HTR-8/SVneo (cell line): Measurements from ENCODE around the gene NXN.
"Not testable (repeated sequence)": the region's sequence is repeated elsewhere in the genome, so short reads cannot be mapped to it uniquely, and the experiment has no call there.

Experiments used
- DNase-seq: peaks from one replicate; pipeline ENCODE4 v3.0.0; 2011; ENCODE audit warnings: low spot score, mixed read lengths; ENCODE audit not compliant: insufficient read length
- FAIRE-seq: peaks from 2 replicates; lab custom pipeline; 2011; peaks lifted over from hg19 to GRCh38; lab: Jason Lieb, UNC

NXN gene

DNA sequence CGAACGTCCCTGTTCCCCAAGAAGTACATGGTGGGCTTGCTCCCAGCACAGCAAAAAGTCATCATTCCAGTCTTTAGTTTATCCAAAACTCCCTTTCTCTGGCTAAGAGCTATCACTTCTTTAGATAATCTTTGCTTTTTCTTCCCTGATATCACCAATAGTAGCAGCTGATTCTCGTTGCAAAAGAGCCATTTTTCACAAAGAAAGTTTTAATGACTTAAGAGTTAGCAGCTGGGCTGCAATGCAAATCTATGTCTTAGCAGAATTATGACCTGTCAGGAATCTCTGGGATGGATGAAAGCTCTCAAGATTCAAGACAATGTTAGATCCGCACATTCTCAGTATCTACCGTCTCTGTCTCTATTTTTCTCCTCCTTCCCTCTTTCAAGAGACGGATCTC lies 53.8 kb downstream of the NXN start:
- no peak for DNase-seq
- FAIRE-seq, result no peak

DNA sequence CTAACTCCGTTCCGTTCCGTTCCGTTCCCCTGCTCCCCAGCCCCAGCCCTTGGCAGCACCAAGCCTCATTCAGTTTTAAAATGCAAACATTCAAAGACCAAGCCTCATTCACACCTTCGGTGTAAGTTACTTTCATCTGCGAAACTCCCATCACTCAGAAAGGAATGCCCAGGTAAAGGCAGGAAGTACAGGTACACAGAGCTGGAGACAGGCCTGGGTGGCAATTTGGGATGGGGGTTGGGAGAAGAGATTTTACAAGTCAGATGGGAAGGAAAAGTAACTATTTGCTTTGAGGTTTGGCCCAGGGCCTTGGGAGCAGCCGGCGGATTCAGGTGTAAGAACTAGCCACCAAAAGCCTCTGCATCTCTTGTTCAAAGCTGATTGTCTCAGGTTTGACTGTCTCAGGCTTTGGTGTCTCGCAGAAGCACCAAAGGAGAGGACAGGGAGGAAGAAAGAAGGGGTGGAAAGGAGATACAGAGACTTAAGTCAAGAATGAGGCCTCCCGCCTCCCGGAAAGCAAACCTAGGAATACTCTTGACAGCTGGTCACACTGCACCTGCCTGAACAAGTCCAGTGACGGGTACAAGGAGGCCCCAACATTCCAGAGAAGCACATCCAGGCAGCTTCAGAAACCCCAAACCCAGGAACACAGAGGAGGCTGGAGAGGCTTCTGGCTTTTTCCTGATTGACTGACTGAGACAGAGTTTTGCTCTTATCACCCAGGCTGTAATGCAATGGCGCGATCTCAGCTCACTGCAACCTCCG lies 54.7 kb downstream of the NXN start:
- FAIRE-seq (peak; percentile 38), DNase-seq (no peak)

DNA sequence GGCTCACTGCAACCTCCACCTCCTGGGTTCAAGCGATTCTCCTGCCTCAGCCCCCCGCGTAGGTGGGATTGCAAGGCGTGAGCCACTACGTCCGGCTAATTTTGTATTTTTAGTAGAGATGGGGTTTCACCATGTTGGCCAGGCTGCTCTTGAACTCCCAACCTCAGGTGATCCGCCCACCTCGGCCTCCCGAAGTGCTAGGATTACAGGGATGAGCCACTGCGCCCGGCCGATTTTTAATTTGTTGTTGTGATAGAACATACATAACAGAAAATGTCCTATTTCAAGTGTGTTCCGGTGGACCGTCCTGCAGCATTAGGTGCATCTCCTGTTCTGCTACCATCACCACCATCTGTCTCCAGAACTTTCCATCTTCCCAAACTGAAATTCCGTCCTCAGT lies 55.3 kb downstream of the NXN start:
- not testable (repeated sequence) for DNase-seq, FAIRE-seq

DNA sequence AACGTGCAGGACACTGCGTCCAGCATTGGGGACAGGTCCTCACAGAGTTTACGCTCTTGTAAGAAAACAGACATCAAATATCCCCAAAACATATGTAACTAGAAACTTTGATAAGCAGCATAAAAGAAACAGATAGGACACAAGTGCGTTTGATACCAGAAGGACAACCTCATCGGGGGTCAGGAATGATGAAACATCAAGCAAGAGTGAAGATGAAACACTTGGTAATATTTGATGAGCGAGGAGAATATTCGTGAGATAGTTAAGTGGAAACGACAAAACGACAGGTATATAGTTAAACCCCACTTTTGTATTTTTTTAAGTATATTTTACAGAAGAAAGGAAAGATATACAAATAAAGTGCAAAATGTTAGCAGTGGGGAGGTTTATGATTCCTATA lies 55.9 kb downstream of the NXN start:
- no peak for DNase-seq
- no peak for FAIRE-seq

DNA sequence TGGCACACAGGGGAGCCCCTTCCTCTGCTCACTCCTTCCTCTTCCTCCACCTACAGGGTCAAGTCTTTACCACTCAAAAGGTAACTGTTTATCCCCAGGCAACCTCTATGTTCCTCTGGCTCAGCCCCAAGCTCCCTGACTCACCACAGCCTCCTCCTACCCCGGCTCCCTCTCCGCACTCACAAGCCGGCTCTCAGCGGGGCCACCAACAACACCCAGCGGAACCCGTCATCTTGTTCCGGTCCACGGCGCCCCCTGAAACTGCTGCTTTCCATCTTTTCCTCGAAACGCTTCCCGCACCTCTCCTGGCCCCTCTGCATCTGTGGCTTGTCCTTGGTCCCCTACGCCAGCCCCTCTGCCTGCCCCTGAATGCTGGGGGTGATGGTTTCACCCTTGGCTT lies 58.4 kb downstream of the NXN start:
- no peak for FAIRE-seq
- DNase-seq, result no peak

DNA sequence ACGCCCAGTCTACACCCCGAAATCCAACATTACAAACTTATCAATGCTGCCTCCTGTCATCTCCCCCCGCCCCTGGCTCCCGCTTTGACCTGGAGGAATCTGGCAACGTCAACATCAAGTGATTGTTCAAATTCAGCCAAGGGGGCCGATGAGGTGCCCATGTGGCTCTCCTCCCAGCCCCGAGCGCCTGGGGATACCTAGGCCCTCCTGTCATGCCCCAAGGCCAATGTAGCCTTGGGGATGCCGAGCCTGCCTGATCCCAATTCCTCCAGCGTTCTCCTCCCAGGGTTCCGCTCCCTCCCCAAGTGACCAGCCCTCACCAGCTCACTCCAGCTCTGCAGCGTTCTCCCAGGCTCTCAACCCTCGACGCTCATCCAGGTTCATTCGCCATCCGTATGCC lies 59.4 kb downstream of the NXN start:
- no peak for DNase-seq
- FAIRE-seq, result no peak

DNA sequence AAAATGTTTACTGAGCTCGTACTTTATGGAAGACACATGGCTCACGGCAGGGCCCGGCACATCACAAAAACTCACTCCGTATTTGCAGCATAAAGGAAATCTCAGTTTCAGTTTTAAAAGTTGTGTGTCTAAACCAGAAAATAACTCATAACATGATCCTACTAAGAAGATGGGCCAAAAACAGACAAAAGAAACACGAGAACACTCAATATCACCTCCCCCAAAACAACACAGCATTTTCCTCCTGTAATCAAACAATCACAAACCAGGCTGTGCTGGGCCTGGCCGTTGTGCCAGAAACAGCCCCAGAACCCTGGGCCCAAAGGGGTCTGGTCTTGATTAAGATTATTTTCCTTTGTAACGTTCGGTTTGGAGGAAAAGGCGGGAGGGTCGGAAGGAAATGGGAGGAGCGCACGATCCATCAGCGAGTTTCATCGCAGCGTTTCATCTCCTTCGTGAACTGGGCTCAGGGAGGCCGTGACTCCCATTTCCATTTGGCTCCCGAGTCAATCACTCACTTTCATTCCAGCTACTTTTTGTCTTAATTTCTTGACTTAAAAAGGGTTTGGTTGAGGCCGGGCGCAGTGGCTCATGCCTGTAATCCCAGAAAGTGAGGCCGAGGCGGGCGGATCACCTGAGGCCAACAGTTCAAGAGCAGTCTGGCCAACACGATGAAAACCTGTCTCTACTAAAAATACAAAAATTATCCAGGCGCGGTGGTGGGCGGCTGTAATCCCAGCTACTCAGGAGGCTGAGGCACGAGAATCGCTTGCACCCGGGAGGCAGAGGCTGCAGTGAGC lies 61.4 kb downstream of the NXN start:
- peak; percentile 51 for FAIRE-seq
- DNase-seq, result no peak

DNA sequence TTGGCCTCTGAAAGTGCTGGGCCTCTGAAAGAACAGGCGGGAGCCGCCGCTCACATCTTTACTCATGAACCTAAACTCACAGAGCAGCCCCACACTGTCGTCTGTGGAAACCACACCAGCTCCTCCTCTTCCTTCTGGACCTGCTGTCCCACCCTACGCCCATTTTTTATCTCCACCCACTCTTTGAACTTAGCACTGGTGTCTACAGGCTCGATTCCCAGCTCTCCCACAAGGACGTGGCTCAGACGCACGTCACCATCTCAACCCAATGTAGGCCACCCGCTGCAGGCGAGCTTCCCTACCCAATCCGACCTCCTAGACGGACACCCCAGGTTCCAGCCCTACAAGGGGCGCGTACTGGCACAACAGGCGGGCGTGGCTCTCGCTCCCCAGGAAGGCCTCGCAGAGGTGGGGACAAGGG lies 62.2 kb downstream of the NXN start:
- FAIRE-seq, result no peak
- DNase-seq, result no peak

DNA sequence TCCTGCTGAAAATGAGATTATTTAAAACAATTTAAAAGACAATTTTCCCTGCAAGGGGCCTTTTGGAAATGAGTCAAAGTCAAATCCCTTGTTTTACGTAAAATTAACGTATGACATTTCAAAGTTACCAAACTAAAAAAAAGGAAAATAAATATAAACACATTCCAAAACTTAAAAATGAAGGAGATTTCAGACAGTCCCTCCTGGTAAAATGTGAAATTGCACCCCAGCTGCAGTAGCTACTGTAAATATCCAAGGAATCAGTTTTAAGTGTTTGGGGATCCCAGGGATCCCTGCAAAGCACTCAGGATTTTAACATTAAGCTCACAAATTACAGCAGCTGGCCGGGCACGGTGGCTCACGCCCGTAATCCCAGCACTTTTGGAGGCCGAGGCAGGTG lies 63.3 kb downstream of the NXN start:
- DNase-seq (no peak), FAIRE-seq (no peak)

DNA sequence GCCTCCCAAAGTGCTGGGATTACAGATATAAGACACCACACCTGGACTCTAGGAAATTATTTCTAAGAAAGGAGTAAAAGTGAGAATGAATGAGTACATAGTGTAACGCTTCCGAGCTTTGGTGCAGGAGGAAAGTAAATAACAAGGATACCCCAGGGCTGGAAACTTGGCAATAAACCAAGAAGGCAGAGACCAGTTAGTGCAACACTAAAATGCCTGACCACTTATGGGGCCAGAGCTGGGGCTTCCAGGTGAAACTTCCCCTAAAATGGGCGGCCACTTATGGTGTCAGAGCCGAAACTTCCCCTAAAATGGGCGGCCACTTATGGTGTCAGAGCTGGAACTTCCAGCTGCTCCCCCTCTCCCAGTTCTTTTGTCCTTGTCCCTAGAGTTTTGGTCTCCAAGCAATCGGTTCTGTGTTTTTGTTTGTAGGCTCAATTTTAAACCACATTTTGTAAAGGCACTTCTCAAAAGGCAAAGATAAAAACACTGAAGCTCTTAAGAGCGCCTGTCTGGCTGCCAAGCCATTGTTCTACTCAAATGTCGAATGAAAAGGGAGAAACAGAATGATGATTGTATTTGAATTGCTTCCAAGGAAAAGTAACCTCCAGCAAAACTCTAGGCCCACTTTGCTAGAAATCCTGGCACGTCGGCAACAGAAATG lies 63.9 kb downstream of the NXN start:
- DNase-seq (no peak), FAIRE-seq (no peak)

DNA sequence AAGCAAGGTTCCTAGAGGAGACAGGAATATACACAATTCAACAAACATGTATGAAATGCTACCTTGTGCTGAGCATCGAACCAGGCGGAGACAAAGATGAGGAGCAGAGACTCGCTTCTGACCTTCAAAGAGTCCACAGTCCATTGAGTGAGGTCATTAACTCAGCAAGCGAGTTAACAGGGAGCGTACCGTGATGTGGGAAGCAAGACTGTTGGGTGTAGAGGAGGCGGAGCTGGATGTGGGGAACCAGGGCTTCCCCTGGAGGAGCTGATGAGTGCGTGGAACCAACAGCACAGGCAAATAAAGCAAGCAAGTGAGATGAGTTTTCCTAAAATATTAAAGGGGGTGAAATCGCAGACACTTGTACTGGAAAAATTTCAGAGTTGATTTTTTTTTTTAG lies 65.0 kb downstream of the NXN start:
- DNase-seq (no peak), FAIRE-seq (no peak)

DNA sequence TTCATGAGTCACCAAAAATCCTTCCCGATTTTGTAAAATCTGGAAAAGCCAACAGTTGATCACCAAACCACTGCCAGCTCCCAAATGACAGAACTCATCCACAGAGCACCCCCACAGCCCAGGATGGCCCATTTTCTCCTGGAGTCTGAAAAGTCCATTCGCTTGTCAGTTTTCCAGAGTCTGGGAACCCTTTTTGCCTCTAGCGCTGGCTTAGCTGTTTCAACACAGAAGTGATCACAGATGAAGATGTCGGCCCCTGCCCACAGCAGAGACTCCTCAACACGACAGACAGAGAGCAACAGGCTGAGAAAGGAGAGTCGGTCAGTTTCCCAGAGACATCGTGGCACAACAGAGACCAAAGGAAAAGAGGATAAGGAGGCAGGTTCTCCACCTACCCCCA lies 66.4 kb downstream of the NXN start:
- no peak for DNase-seq
- FAIRE-seq, result no peak

DNA sequence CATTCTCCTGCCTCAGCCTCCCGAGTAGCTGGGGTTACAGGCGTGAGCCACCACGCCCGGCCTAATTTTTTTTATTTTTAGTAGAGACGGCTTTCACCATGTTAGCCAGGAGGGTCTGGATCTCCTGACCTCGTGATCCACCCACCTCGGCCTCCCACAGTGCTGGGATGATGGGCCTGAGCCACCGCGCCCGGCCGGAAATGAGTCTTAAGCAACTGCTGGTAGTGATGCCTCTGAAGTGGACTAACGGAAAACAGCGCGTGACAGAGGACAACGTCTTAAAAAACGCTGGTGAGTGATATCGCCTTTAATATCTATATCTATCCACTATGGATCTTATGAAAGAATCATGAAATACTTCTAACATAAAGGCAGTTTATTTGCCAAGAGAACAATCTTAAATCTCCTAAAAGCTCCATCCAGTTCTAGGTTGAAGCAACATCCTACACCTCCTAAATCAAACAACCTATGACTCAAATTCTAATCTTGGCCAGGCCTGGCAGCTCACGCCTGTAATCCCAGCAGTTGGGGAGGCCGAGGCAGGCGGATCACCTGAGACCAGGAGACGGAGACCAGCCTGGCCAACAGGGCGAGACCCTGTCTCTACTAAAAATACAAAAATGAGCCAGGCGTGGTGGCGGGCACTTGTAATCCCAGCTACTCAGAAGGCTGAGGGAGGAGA lies 69.8 kb downstream of the NXN start:
- DNase-seq (no peak), FAIRE-seq (no peak)

DNA sequence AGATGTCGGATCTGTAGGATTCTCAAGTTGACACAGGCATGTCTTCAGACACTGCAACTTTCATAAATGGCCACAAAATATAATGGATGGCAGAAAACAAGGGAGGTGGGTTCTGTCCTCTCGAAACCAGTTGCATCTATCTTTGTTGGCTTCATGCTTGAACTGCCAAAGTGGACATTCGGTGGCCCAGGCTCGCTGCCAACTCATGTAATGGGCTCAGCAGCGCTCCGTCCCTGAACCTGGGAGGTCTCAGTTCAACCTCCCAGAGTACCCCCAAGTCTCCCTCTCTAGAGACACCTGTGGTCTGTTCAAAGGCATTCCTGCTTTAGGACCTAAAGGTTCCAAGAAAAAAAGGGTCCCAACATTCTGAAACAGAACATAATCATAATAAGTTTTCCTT lies 71.9 kb downstream of the NXN start:
- DNase-seq (no peak), FAIRE-seq (no peak)

DNA sequence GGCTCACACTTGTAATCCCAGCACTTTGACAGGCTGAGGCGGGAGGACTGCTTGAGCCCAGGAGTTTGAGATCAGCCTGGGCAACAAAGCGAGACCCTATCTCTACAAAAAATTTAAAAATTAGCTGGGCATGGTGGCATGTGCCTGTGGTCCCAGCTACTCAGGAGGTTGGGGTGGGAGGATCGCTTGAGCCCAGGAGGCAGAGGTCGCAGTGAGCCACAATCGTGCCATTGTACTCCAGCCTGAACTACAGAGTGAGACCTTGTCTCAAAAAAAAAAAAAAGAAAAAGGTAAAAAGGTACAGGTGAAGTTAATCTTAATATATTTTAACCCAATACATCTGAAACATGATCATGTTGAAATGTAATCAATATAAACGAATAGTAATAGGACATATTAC lies 73.9 kb downstream of the NXN start:
- DNase-seq, FAIRE-seq: not testable (repeated sequence)

DNA sequence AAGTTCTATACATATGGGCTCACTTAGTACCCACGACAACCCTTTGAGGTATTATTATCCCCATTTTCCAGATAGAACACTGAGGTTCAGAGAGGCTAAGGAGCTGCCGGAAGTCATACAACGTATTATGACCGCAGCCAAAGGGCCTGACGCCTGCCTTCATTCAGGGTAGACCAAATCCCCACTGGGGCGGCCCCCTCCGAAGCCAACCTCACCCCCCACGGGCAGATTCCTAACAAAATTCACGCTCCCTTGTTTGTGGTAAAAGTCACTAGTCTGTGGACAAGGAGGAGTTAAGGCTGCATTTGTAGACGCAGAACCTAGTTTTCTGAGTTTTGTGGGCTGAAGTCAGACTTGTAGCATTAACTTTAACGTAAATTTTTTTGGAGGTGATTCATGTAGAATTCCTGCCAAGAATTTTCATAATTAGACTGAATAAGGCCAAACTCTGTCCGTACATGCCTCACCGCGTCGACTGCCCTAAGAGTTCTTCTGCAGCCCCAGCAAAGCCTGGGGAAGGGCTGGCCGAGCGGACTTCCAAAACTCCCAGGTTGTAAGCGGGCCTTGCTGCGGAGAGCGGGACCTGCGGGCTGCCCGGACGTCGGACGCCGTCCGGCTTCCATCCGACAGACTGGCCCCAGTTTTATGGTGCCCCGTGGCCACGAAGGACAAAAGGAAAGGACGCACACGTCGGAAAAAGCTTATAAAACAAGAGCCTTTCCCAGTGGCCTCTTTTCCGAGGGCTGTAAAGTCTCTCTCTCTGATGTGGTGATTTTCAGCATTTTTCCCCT lies 75.7 kb downstream of the NXN start:
- FAIRE-seq, result peak; percentile 77
- peak; percentile 82 for DNase-seq

DNA sequence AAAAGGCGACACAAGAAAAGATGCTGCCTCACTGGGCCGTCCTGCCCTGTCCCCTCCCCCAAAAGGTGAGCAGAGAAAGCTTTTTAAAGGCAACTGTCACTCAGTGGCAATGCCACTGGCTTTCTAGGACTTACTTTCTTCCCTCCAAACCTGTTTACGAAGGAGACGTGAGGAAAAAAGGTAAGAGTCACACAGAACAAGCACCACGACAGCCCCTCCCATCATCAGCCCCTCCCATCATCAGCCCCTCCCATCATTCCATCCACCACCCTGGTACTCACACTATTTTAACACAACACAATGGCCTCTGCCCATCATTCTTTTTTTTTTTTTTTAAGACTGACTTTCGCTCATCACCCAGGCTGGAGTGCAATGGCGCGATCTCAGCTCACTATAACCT lies 77.1 kb downstream of the NXN start:
- FAIRE-seq (peak; percentile 63), DNase-seq (no peak)

DNA sequence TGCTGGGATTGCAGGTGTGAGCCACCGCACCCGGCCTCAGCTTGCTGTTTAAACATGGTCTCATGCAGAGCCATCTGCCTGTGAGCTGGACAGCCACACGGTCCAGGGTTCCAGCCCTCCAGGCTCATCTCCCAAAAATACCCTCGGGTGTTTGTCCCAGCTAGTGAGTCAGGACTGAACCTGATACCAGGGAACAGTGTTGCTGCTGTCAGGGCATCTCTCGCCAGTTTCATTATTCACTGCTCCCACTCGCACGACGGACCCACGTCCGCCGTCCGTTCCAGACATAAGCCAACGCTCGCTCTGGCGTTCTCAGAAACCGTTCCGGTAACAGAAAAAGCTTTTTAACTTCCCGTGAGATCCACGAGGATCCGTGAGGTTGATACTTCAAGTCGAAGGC lies 77.6 kb downstream of the NXN start:
- no peak for DNase-seq
- FAIRE-seq, result no peak

DNA sequence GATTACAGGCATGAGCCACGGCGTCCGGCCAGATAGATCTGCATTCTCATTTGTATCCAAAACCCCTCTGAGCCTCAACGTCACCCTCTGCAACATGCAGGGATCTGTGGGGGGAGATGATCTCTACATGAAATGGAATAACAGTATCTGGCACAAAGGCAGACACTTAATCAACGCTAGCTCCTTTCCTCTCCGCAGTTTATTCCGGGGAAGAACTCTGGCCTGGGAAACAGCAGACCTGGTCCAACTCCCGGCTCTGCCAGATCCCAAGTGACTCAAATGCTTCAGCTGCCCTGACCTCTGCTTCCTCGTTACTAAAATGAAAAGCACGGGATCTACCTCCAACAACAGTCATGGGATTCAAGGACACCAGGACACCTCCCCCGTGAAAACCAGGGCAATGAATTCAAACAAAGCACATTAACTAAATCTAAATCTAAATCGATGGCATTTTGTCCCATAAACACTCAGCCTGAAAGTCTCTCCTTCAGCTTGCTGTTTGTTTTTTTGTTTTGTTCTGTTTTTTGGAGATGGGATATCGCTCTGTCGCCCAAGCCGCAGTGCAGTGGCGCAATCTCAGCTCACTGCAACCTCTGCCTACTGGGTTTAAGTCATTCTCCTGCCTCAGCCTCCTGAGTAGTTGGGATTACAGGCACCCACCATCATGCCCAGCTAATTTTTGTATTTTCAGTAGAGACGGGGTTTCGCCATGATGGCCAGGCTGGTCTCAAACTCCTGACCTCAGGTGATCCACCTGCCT lies 78.2 kb downstream of the NXN start:
- DNase-seq (no peak), FAIRE-seq (peak; percentile 42)
